ENCODE measurements around the gene KMT2C.
"Not testable (repeated sequence)": the region's sequence is repeated elsewhere in the genome, so short reads cannot be mapped to it uniquely, and the experiment has no call there.

Gene KMT2C

GRCh38 chr7:152355474-152356057 is 80.2 kb downstream of the KMT2C start:
- no peak for DNase-seq

GRCh38 chr7:152354061-152354460 is 81.7 kb downstream of the KMT2C start:
- DNase-seq, result no peak

- not testable (repeated sequence) for DNase-seq
These were observed 82.5 kb downstream of the KMT2C start for GRCh38 chr7:152353281-152353680.

GRCh38 chr7:152351747-152352146 is 84.1 kb downstream of the KMT2C start:
- DNase-seq, result not testable (repeated sequence)

- no peak for DNase-seq
These were observed 84.6 kb downstream of the KMT2C start for GRCh38 chr7:152351168-152351567.

- DNase-seq, result no peak
These were observed 87.9 kb downstream of the KMT2C start for GRCh38 chr7:152347888-152348287.

GRCh38 chr7:152344253-152344652 is 91.5 kb downstream of the KMT2C start:
- no peak for DNase-seq

GRCh38 chr7:152342796-152343195 is 93.0 kb downstream of the KMT2C start:
- DNase-seq, result no peak

- DNase-seq, result no peak
These were observed 93.9 kb downstream of the KMT2C start for GRCh38 chr7:152341914-152342236.

- peak; percentile 2 for DNase-seq
These were observed 94.5 kb downstream of the KMT2C start for GRCh38 chr7:152341039-152341913.

GRCh38 chr7:152340161-152340560 is 95.6 kb downstream of the KMT2C start:
- DNase-seq, result no peak

- no peak for DNase-seq
These were observed 97.2 kb downstream of the KMT2C start for GRCh38 chr7:152338561-152338960.

- peak; percentile 44 for DNase-seq
These were observed 98.9 kb downstream of the KMT2C start for GRCh38 chr7:152336754-152337368.

- DNase-seq, result no peak
These were observed 99.8 kb downstream of the KMT2C start for GRCh38 chr7:152335900-152336571.

- DNase-seq, result no peak
These were observed 102.7 kb downstream of the KMT2C start for GRCh38 chr7:152333134-152333533.

GRCh38 chr7:152330827-152331226 is 105.0 kb downstream of the KMT2C start:
- DNase-seq, result no peak

- DNase-seq, result no peak
These were observed 106.3 kb downstream of the KMT2C start for GRCh38 chr7:152329469-152329868.

- no peak for DNase-seq
These were observed 107.6 kb downstream of the KMT2C start for GRCh38 chr7:152328234-152328633.

- DNase-seq, result no peak
These were observed 120.0 kb downstream of the KMT2C start for GRCh38 chr7:152315845-152316244.

GRCh38 chr7:152313831-152314604 is 121.8 kb downstream of the KMT2C start:
- DNase-seq, result peak; percentile 86

- no peak for DNase-seq
These were observed 122.6 kb downstream of the KMT2C start for GRCh38 chr7:152313217-152313616.

- DNase-seq, result no peak
These were observed 123.5 kb downstream of the KMT2C start for GRCh38 chr7:152312316-152312715.

- no peak for DNase-seq
These were observed 127.9 kb downstream of the KMT2C start for GRCh38 chr7:152307902-152308301.

All from NCI-H748 treated with DMSO at 0.1 percent for 48 hours (cell line).